Stimulated activated CD4-positive, alpha-beta T cell treated with anti-CD3 and anti-CD28 coated beads, Interleukin-12 subunit alpha, Interleukin-12 subunit beta, amount 100 ng/mL, for 4 hours (primary cell): Measurements from ENCODE around the gene SV2B.

Experiments used
- DNase-seq: peaks from one replicate; pipeline ENCODE4 v3.0.0-alpha.2; 2020

Gene SV2B

GRCh38 chr15:91140601-91141000 is 40.5 kb downstream of the SV2B start:
- DNase-seq = no peak

- DNase-seq = no peak
Observed at GRCh38 chr15:91141097-91141496, 41.0 kb downstream of the SV2B start.

GRCh38 chr15:91142106-91142744 is 42.2 kb downstream of the SV2B start:
- DNase-seq = no peak

GRCh38 chr15:91142946-91143345 is 42.9 kb downstream of the SV2B start:
- DNase-seq = no peak

GRCh38 chr15:91146728-91147127 is 46.7 kb downstream of the SV2B start:
- DNase-seq = no peak

GRCh38 chr15:91148243-91148642 is 48.2 kb downstream of the SV2B start:
- DNase-seq = no peak

- no peak for DNase-seq
Observed at GRCh38 chr15:91150502-91151160, 50.6 kb downstream of the SV2B start.

GRCh38 chr15:91151781-91152563 is 51.9 kb downstream of the SV2B start:
- no peak for DNase-seq

GRCh38 chr15:91152896-91153581 is 53.0 kb downstream of the SV2B start:
- no peak for DNase-seq

- no peak for DNase-seq
Observed at GRCh38 chr15:91153954-91154353, 53.9 kb downstream of the SV2B start.

- DNase-seq = no peak
Observed at GRCh38 chr15:91156175-91156726, 56.2 kb downstream of the SV2B start.

- no peak for DNase-seq
Observed at GRCh38 chr15:91158415-91159394, 58.6 kb downstream of the SV2B start.

- no peak for DNase-seq
Observed at GRCh38 chr15:91165850-91166249, 65.8 kb downstream of the SV2B start.

- DNase-seq = no peak
Observed at GRCh38 chr15:91168457-91168856, 68.4 kb downstream of the SV2B start.

GRCh38 chr15:91171334-91171733 is 71.3 kb downstream of the SV2B start:
- no peak for DNase-seq

- DNase-seq = no peak
Observed at GRCh38 chr15:91182101-91182500, 82.0 kb downstream of the SV2B start.

- DNase-seq = no peak
Observed at GRCh38 chr15:91183596-91183995, 83.5 kb downstream of the SV2B start.

- no peak for DNase-seq
Observed at GRCh38 chr15:91184441-91184840, 84.4 kb downstream of the SV2B start.

GRCh38 chr15:91186904-91187656 is 87.0 kb downstream of the SV2B start:
- no peak for DNase-seq

- no peak for DNase-seq
Observed at GRCh38 chr15:91192285-91192684, 92.2 kb downstream of the SV2B start.
